Left lung (tissue), 10 donors: Measurements from ENCODE around the gene COMMD4. TPM values are rescaled to one million over a fixed set of nuclear protein-coding genes. Genes with fewer than 3 reads are reported as not detected.
"Not testable (repeated sequence)": the region's sequence is repeated elsewhere in the genome, so short reads cannot be mapped to it uniquely, and the experiment has no call there.

Experiments used
- ATAC-seq: fragments of 200-7000 bp; cut with Tn5 transposase; one replicate; pipeline ENCODE4 v1.9.1; 2020; ENCODE audit warnings: moderate library complexity
- DNase-seq, 4 donors: peaks; one replicate each; pipeline ENCODE4 v3.0.0-alpha.2; 2013 to 2020
- H3K27ac ChIP-seq, 2 donors: fragments of 200-600 bp; sonication (generic) in 1 of 2; one replicate each; pipeline versions ENCODE4 v1.5.0 to v1.8.0; 2020 to 2021
- H3K27me3 ChIP-seq, 2 donors: fragments of 200-600 bp; sonication (generic) in 1 of 2; one replicate each; pipeline versions ENCODE4 v1.5.0 to v1.8.0; 2020 to 2021
- H3K36me3 ChIP-seq, 2 donors: fragments of 200-600 bp; sonication (generic) in 1 of 2; one replicate each; pipeline versions ENCODE4 v1.5.0 to v1.8.0; 2020 to 2021
- H3K4me1 ChIP-seq, 2 donors: fragments of 200-600 bp; one replicate each; pipeline ENCODE4 v1.8.0; 2021
- H3K4me3 ChIP-seq, 2 donors: fragments of 200-600 bp; sonication (generic) in 1 of 2; one replicate each; pipeline versions ENCODE4 v1.5.0 to v1.8.0; 2020 to 2021; ENCODE audit warnings: mild to moderate bottlenecking in 1 of 2
- H3K9me3 ChIP-seq, 2 donors: fragments of 200-600 bp; sonication (generic) in 1 of 2; one replicate each; pipeline versions ENCODE4 v1.5.0 to v1.8.0; 2020 to 2021
- intact Hi-C, 2 donors: fragments of 100-400 bp; cut with DNase I; formaldehyde crosslinking; loops; one replicate each; pipeline versions ENCODE4 v1.11.2 to v1.14.2; 2022
- polyA plus RNA-seq, 6 donors: library from polyadenylated mRNA; unstranded; fragments of 120-200 nt; gene quantifications; one replicate each; pipeline ENCODE4 v1.2.1, GENCODE V29; 2013; ENCODE audit not compliant: insufficient read length in 6 of 6
- total RNA-seq, 2 donors: library from RNA; stranded (reverse); fragmentation: NEBNext Ultra II Directional; extraction: Animal tissue kit (Norgen Biotek cat#: 25700); gene quantifications; one replicate each; pipeline ENCODE4 v1.2.1, GENCODE V29; 2021
- TF ChIP-seq, protein P1 (sequence below), 2 donors: fragments of 200-600 bp; sonication (generic) in 1 of 2; IDR thresholded peaks; one replicate each; pipeline versions ENCODE4 v1.5.0 to v1.8.0; 2021; ENCODE audit warnings: antibody characterized with exemption in 2 of 2
- donor health status: DM: no; HTN: yes; CAD: no.
- donor health status: DM: no; HTN: no; CAD: no.

The COMMD4 gene
- total and polyA plus RNA-seq, 8 donors, result 71.4 to 97.2 (median 76.2) TPM

DNA sequence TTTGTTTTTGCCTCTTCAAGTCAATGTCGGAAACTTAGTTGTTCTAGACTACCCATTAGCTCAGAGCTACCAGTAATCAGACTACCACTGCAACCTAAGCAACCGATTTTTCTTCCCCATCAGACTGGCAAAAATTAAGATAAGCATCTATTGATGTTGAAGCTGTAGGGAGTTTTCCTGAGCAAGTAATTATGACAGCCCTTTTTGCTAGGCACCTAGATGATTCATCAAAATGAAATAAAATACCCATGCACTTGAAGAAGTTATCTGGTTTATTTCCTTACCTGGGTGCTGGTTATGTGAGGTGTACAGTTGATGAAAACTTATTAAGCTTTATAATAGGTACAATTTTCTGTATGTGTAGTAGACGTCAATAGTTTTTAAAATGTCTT is 554 bp upstream of the COMMD4 start:
- Histone ChIP-seq H3K27ac (peak overlapping the region; percentile 39 to 73), H3K4me1 (peaks cover 0 to 17% of the 10 kb centered on the region in 2 donors), H3K36me3 (peaks cover 0 to 20% of the 10 kb centered on the region in 2 donors), H3K9me3 (no peaks in the 10 kb centered on the region), H3K4me3 (peak overlapping the region; percentile 81 to 94), H3K27me3 (no peaks in the 10 kb centered on the region)
- DNase-seq (no peak), ATAC-seq (no peak)
- TF ChIP-seq, protein P1, sequence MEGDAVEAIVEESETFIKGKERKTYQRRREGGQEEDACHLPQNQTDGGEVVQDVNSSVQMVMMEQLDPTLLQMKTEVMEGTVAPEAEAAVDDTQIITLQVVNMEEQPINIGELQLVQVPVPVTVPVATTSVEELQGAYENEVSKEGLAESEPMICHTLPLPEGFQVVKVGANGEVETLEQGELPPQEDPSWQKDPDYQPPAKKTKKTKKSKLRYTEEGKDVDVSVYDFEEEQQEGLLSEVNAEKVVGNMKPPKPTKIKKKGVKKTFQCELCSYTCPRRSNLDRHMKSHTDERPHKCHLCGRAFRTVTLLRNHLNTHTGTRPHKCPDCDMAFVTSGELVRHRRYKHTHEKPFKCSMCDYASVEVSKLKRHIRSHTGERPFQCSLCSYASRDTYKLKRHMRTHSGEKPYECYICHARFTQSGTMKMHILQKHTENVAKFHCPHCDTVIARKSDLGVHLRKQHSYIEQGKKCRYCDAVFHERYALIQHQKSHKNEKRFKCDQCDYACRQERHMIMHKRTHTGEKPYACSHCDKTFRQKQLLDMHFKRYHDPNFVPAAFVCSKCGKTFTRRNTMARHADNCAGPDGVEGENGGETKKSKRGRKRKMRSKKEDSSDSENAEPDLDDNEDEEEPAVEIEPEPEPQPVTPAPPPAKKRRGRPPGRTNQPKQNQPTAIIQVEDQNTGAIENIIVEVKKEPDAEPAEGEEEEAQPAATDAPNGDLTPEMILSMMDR (IDR thresholded peaks at IDR 0.05), result no peak
- intact Hi-C loops, result no loop called here

DNA sequence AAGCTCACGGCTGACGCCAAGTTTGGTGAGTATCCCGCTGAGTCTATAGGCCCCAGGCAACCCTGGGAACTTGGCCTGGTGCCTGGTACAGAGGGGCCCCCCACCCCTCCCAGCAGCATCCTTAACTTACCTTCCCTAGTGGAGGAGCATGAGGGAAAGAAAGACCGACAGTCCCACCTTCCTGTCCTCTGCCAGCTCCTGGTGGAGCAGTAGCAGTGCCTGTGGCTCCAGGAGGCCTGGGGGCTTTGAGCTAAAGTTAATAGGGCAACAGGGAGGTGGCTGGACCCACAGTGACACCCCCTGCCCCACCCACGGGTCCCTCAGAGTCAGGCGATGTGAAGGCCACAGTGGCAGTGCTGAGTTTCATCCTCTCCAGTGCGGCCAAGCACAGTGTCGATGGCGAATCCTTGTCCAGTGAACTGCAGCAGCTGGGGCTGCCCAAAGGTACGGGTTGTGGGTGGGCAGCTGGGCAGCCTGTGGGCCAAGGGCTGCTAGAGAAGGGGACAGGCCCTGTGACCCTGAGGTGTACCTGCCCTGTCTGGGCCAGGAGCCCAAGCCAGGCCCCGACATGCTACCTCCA is 2.9 kb downstream of the COMMD4 start:
- TF ChIP-seq, protein P1 (IDR thresholded peaks at IDR 0.05), result no peak
- H3K4me1 ChIP-seq, result peaks cover 0 to 22% of the 10 kb centered on the region in 2 donors
- no peaks in the 10 kb centered on the region for H3K27me3 ChIP-seq
- DNase-seq (no peak), ATAC-seq (no peak)
- H3K9me3 ChIP-seq, result no peaks in the 10 kb centered on the region
- no peak overlapping the region for H3K4me3 ChIP-seq
- intact Hi-C loops, result no loop called here
- H3K36me3 ChIP-seq, result peaks cover 0 to 34% of the 10 kb centered on the region in 2 donors
- H3K27ac ChIP-seq, result no peak overlapping the region

DNA sequence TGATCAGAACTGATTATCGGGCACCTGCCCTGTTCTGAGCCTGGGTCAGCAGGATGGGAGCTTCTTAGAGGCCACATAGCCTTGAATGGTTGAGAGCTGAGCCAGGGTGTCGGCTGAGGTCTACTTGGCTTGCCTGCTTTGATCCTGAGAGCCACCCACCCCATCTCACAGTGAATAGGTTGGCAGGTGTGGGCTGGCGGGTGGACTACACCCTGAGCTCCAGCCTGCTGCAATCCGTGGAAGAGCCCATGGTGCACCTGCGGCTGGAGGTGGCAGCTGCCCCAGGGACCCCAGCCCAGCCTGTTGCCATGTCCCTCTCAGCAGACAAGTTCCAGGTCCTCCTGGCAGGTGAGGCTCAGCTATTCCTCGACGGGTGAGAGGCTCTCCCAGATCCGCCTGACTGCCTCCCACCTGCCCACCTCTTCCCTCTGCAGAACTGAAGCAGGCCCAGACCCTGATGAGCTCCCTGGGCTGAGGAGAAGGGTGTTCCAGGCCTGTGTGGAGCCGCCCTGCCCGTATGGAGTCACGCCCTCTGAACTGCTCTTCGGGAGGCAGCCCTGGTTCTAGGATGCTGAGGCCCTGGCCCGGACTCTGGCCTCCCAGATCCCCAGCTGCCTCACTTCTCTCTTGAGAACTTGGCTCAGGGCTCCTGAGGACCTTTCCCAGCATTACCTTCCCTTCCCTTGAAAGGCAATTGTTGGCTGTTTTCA is 3.8 kb downstream of the COMMD4 start:
- intact Hi-C loops, result no loop called here
- Histone ChIP-seq H3K4me3 (no peak overlapping the region), H3K9me3 (no peaks in the 10 kb centered on the region), H3K4me1 (peaks cover 0 to 28% of the 10 kb centered on the region in 2 donors), H3K27ac (no peak overlapping the region), H3K27me3 (no peaks in the 10 kb centered on the region), H3K36me3 (peaks cover 0 to 34% of the 10 kb centered on the region in 2 donors)
- DNase-seq, result no peak
- no peak for ATAC-seq
- TF ChIP-seq, protein P1 (IDR thresholded peaks at IDR 0.05), result no peak

DNA sequence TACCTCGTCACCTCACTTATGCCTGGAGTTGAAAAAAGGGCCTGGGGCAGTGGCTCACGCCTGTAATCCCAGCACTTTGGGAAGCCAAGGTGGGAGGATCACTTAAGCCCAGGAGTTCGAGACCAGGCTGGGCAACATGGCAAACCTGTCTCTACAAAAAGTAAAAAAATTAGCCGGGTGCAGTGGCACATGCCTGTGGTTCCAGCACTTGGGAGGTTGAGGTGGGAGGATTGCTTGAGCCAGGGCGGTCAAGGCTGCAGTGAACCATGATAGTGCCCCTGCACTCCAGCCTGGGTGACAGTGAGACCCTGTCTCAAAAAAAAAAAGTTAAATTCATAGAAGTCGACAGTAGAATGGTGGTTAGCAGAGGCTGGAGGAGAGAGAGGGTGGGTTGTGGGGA is 6.4 kb downstream of the COMMD4 start:
- DNase-seq (no peak), ATAC-seq (no peak)
- H3K27me3 ChIP-seq, result peaks cover 0 to 16% of the 10 kb centered on the region in 2 donors
- no peak overlapping the region for H3K27ac ChIP-seq
- intact Hi-C loops, result no loop called here
- no peaks in the 10 kb centered on the region for H3K9me3 ChIP-seq
- H3K4me1 ChIP-seq, result peaks cover 0 to 24% of the 10 kb centered on the region in 2 donors
- H3K4me3 ChIP-seq, result no peak overlapping the region
- peaks cover 0 to 34% of the 10 kb centered on the region in 2 donors for H3K36me3 ChIP-seq
- TF ChIP-seq, protein P1 (IDR thresholded peaks at IDR 0.05), result no peak

DNA sequence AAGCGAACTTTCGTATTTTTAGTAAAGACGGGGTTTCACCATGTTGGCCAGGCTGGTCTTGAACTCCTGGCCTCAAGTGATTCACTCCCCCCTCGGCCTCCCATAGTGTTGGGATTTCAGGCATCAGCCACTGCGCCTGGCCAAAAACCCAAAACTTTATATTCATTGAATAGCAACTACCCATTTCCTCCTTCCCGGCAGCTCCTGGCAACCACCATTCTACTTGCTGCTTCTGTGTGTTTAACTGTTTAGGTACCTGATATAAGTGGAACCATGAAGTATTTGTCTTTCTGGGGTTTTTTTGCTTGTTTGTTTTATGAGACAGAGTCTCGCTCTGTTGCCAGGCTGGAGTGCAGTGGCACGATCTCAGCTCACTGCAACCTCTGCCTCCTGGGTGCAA is 8.1 kb downstream of the COMMD4 start:
- H3K9me3 ChIP-seq, H3K27ac ChIP-seq, intact Hi-C loops, ATAC-seq, H3K4me3 ChIP-seq: not testable (repeated sequence)
- H3K36me3 ChIP-seq, result peaks cover 0 to 28% of the 10 kb centered on the region in 2 donors
- DNase-seq, result peak in 1 of 4 donors; percentile 13
- H3K4me1 ChIP-seq, result peaks cover 9 to 41% of the 10 kb centered on the region in 2 donors
- H3K27me3 ChIP-seq, result peaks cover 0 to 34% of the 10 kb centered on the region in 2 donors
